Central memory CD4-positive, alpha-beta T cell (primary cell): ENCODE results near the gene GPR6.

ENCODE experiments used
- DNase-seq: peaks from one replicate; pipeline ENCODE4 v3.0.0; 2022
- total RNA-seq, 3 experiments: gene quantifications; one replicate each; lab custom pipeline; 2026; lab: John Stamatoyannopoulos, UW

Gene GPR6, protein sequence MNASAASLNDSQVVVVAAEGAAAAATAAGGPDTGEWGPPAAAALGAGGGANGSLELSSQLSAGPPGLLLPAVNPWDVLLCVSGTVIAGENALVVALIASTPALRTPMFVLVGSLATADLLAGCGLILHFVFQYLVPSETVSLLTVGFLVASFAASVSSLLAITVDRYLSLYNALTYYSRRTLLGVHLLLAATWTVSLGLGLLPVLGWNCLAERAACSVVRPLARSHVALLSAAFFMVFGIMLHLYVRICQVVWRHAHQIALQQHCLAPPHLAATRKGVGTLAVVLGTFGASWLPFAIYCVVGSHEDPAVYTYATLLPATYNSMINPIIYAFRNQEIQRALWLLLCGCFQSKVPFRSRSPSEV
- 0 reads per million in 3 experiments for total RNA-seq

DNA sequence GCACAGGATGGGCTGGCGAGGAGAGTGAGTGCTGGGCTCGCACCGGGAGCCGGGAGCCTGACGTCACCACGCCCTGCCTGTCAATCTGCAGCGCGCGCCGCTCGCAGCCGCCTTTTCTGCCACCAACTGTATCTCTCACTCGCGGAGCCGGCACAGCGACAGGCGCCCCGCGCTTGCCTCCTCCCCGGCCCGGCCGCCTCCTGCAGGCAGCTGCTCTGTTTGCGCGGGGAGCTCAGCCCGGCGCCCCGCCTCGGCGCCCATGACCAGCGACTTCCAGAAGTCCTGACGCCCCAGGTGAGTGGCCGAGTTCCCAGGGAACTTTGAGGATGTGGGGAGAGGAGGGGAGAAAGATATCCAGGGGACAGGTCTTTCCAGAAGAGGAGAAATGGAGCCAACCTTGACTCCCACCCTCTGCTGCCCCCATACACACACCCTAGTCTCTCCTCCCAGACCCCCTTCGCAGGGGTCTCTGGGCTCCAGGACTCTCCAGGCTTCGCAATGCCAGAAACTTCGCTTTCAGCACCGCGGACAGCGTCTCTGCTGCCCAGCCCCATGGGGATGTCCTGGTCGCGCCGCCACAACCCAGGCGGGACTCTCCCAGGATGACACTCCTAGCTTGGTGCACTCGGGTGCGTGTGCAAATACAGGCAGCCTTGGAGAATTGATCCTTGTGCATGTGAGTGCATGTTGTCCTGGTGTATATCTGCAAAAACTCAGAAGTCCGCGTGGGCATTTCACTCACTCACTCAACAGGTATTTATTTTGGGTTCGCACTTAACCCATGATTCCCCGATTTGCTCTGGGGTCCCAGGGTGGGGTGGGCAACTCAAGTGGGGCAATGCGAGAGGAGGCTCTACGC lies at the start of gene GPR6:
TSS of gene GPR6 (plus strand) at position 138 of the 859 bp plus-strand sequence. CDS start 802 bp downstream, outside the sequence.
- no peak for DNase-seq

- DNase-seq, result no peak
Observed at GRCh38 chr6:109934293-109934692, 43.8 kb upstream of the GPR6 start.

DNA sequence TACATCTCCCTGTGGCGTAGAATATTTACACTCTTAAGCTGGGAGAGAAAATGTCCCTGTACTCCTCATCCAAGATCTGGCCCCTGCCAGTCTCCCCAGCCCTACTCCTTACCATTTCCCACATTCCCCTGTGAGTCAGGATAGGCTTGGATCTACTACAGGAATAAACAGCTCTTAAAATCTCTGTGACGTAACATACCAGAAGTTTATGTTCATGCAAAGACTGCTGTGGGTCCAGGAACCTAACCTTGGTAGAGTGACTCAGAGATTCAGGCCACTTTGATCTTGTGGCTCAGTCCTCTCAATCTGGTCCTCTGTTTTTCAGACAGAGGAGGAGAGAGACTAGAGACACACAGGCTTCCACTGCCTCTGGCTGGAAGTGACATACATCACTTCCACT lies 38.5 kb upstream of the GPR6 start:
- no peak for DNase-seq

DNA sequence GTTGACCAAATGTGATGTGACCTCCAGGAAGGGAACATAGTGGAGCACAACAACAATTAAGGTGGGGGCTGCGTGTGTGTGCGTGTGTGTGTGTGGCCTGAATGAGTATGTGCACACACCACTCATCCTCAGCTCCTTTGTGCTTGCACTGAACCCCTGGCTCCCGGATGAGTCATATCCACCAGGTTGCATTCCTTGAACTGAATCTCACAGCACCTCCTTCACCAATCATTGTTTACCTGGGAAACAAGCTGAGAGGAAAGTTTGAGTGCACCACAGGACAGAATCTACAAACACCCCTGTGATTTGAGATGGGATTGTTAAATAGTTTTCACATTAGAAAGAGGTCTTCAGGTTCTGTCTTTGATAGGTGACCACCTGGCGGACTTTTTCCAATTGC lies 33.7 kb upstream of the GPR6 start:
- DNase-seq, result no peak

- DNase-seq, result no peak
Observed at GRCh38 chr6:109945091-109945490, 33.0 kb upstream of the GPR6 start.

GRCh38 chr6:109946979-109947378 lies 31.1 kb upstream of the GPR6 start:
- no peak for DNase-seq

DNA sequence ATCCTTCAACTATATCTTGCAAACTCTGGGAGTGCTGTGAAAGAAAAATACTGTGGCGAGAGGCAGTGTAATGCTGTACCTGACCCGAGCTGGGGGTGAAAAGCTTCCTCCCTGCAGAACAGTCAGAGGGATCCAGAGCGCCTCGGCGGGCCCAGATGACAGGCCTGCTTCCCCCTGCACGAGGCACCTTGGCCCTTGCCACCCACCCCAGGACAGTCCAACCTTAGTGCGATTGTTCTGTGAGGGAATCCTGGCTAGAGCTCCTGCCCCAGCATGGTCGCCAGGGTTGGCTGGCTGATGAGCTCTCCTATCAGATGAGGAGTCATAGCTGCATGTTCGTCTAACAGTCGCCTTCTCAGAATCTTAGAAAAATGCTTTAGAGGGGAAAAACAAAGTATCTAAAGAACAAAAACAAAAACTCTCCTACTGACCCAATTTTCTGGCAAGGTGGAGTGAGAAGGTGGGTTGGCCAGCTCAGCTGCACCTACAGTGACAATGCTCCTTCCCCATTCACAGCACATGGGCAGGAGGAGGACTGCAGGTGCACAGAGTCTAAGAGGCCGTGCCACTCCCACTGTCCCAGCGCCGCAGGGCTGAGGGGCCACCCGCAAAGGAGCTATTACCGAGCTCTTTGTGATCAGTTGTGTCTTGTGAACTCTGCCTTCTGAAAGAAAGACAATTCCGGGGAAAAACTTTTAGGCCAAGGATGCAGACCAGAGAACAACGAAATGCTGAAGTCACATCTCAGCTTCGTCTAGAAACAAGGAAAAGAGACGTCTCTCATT lies 28.6 kb upstream of the GPR6 start:
- DNase-seq, result no peak

DNA sequence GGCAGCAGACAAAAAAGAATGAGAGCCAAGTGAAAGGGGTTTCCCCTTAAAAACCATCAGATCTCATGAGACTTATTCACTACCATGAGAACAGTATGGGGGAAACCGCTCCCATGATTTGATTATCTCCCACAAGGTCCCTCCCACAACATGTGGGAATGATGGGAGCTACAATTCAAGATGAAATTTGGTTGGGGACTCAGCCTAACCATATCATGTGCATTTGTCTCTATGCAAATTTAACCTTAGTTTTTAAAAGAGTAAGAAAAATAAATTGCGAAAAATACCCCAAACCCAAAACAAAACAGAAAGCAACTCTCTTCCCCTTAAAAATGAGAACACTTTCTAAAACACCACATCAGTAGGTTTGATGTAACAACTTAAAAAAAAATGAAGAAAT lies 22.6 kb upstream of the GPR6 start:
- DNase-seq, result no peak

GRCh38 chr6:109958626-109959025 lies 19.5 kb upstream of the GPR6 start:
- no peak for DNase-seq

- no peak for DNase-seq
Observed at GRCh38 chr6:109961611-109962041, 16.5 kb upstream of the GPR6 start.

- no peak for DNase-seq
Observed at GRCh38 chr6:109962271-109962670, 15.8 kb upstream of the GPR6 start.

DNA sequence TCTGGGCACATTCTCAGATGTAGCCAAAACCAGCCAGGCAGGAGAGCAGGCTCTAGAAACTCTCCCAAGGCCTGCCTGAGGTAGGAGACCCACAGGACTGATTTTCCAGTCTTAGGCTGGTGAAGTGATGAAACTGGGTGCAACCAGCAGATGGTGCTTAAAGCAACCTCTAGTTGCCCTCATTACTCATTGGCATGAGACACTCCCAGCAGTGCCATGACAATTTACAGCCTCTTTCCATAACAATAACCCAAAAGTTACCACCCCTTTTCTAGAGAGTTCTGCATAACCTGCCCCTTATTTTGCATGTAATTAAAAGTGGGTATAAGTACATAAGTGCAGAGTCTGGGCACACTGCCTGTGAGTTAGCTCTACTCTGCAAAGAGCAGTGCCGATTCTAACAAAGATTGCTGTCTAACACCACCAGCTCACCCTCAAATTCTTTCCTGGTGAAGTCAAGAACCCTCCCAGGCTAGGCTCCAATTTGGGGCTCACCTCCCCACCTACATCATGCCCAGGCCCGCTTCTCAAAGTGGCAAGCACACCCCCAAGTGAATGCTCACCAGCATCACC lies 14.4 kb upstream of the GPR6 start:
- DNase-seq, result no peak

GRCh38 chr6:109964949-109965348 lies 13.2 kb upstream of the GPR6 start:
- no peak for DNase-seq

DNA sequence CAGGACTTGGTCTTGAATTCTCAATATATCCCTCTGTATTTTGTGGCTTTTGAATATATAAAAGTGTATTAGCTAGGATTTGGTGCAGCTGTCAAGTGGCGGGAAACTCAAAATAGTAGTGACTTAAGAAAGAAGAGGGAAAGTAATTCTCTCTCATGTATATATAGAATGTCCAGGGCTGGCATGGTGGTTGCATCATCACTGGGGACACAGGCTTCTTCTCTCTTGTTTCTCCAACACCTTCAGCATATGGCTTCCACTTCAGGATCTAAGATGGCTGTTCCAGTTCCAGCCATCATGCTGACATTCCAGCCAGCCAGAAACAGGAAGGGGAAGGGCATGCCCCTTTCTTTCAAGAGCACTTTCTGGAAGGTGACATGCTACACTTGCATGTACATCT lies 11.8 kb upstream of the GPR6 start:
- no peak for DNase-seq

DNA sequence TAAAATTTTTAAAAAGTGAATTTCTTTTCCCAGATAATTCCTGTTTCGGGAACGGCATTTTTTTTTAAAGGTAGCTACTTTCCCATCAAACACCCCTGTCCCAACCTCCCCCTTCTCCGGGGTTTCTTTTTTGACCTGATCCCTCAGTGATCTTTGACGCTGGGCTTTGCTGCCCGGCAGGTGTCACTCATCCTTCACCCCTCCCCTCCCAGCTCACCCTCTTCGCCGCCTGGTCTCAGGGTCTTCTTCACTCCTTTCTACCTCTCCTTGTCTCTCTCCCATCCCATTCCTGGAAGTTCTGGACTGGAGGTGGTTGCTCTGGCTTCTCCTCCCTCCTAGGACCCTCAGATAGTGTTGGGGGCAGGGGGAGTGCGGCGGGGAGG lies 329 bp upstream of the GPR6 start:
- DNase-seq, result no peak

GRCh38 chr6:109979033-109979921 lies 1.2 kb downstream of the GPR6 start:
- DNase-seq, result no peak

- no peak for DNase-seq
Observed at GRCh38 chr6:109984410-109984809, 6.3 kb downstream of the GPR6 start.

GRCh38 chr6:109987196-109987595 lies 9.1 kb downstream of the GPR6 start:
- DNase-seq, result no peak

GRCh38 chr6:109991201-109992101 lies 13.3 kb downstream of the GPR6 start:
- DNase-seq, result no peak

DNA sequence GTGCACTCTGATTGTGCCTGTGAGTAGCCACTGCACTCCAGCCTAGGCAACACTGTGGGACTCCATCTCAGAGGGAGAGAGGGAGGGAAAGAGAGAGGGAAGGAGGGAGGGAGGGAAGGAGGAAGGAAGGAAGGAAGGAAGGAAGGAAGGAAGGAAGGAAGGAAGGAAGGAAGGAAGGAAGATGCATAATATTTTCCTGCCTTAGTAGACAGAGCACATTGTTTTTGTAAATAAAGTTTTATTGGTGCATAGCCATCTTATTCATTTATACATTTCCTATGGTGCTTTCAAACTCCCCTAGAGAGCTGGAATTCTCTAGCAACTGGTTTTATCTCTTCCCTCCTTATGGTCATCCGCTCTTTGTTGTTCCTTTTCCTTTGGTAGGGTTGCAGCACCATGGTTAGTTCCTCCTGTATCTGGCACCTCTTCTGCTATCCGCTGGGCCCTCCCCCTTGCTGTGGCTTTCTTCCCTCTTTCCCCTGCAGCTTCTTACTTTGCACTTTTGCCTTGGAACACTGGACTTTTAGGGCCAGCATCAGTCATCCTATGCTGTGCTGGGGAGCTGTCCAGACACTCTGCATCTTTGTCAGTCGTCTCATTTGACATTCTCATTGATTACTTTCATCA lies 20.2 kb downstream of the GPR6 start:
- no peak for DNase-seq
